Measurements from ENCODE around the gene SOX1. TPM values are rescaled to one million over a fixed set of nuclear protein-coding genes. Genes with fewer than 3 reads are reported as not detected.

SOX1 gene
- polyA plus RNA-seq, 3 donors: not detected

DNA sequence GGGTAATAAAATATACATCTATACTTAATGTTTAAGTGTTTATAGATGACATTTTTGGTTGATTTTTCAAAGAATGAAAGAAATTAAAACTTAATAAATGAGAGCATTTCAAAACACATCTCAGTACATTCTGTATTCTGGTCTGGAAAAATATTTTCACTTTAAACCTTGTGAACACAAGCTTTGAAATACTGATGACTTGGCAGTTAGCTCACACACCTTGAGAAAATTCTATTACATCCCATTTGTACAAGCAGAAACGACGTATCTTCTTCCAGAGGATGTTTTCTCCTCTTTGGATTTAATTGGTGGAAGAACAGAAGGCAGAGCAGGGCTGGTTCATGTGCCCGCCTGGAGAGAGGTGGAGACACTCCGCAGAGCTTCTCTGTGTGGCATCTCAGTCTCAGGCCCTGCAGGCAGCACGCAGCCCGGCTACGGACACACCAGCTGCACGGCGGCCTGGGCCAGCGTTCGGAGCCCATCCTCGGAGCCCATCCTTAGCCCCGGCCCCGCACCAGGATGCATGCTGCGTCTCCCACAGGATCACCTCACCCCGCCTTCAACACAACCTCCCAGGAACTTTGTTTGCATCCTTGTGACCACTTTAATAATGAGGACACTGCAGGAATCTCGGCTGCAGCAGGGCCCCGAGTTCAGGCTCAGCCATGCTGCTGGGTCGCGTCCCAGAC, 48.6 kb downstream of the SOX1 start:
- Mint-ChIP-seq H3K27me3 (ENCODE audit: low read depth in 3 of 3) (peaks cover 13 to 23% (median 19%) of the 10 kb centered on the region in 3 donors), H3K27ac (no peak overlapping the region), H3K4me1 (no peaks in the 10 kb centered on the region), H3K4me3 (no peak overlapping the region), H3K9me3 (peaks cover 0 to 5% (median 0%) of the 10 kb centered on the region in 7 donors), H3K36me3 (no peaks in the 10 kb centered on the region)
- Histone ChIP-seq H3K9me3 (replicated peaks in 1 of 2; ENCODE audit: control insufficient read depth in 1 of 2, insufficient read depth in 1 of 2, low read length in 2 of 2) (no peaks in the 10 kb centered on the region), H3K4me1 (ENCODE audit: control insufficient read depth in 1 of 2, insufficient read depth in 2 of 2, low read length in 2 of 2) (no peaks in the 10 kb centered on the region), H3K4me3 (replicated peaks in 1 of 3; ENCODE audit: low read depth in 2 of 3, low read length in 3 of 3) (no peak overlapping the region), H2AFZ (ENCODE audit: insufficient read depth, low read depth, low read length, poor library complexity, severe bottlenecking) (no peak overlapping the region), H3K9ac (ENCODE audit: insufficient read depth, low read length, poor library complexity, severe bottlenecking) (no peak overlapping the region), H3K4me2 (replicated peaks; ENCODE audit: extremely low read depth, low read length, poor library complexity, severe bottlenecking) (no peak overlapping the region), H3K79me2 (ENCODE audit: insufficient read depth, low read length) (no peaks in the 10 kb centered on the region), H3K36me3 (replicated peaks in 1 of 2; ENCODE audit: control insufficient read depth in 1 of 2, insufficient read depth in 2 of 2, low read length in 2 of 2) (no peaks in the 10 kb centered on the region), H4K20me1 (ENCODE audit: insufficient read depth, low read length) (no peaks in the 10 kb centered on the region), H3K27me3 (ENCODE audit: control insufficient read depth in 2 of 2, insufficient read depth in 2 of 2, low read length in 2 of 2) (peaks cover 0 to 2% of the 10 kb centered on the region in 2 donors), H3K27ac (ENCODE audit: low read depth in 1 of 2, low read length in 2 of 2) (no peak overlapping the region)
- TF ChIP-seq, protein P1, sequence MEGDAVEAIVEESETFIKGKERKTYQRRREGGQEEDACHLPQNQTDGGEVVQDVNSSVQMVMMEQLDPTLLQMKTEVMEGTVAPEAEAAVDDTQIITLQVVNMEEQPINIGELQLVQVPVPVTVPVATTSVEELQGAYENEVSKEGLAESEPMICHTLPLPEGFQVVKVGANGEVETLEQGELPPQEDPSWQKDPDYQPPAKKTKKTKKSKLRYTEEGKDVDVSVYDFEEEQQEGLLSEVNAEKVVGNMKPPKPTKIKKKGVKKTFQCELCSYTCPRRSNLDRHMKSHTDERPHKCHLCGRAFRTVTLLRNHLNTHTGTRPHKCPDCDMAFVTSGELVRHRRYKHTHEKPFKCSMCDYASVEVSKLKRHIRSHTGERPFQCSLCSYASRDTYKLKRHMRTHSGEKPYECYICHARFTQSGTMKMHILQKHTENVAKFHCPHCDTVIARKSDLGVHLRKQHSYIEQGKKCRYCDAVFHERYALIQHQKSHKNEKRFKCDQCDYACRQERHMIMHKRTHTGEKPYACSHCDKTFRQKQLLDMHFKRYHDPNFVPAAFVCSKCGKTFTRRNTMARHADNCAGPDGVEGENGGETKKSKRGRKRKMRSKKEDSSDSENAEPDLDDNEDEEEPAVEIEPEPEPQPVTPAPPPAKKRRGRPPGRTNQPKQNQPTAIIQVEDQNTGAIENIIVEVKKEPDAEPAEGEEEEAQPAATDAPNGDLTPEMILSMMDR (IDR thresholded peaks at IDR 0.05): no peak
- 86% methylated on average over 17 of the region's 20 CpGs for WGBS (ENCODE audit: insufficient coverage)
- DNase-seq: no peak
- intact Hi-C loops (cut with micrococcal nuclease): no loop called here

DNA sequence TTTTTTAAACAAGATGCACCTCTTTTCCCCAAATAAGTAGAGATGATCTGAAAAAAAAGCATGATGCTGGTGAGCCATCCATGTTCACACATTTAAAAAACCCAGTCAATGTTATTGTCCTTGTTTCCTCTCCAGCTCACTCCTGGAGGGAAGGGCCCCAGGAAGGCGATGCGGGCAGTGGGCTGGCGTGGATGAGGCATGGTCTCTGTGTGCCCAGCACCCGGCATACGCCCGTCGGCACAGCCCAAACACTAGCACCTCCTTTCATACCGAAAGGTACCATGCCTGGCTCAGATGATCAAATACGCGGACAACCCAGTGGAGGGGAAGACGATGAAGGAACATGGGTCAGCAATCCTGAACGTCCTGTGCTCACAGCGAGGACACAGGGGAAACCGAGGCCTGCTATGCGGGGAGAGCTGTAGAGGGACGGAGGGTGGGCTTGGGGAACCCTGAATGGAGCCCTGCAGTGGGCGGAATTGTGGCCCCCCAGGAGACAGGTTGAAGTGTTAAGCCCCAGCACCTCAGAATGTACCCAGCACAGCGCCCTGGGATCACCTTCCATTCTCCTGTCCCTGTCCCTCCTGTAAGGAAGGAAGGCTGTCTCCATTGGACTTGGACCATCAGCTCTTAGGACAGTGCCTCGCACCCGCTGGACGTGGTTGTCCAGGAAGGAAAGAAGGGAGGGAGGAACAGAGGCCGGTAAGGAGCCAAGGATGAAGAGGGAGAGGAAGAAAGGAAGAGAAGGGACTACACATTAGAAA, 49.4 kb downstream of the SOX1 start:
- no peak overlapping the region for H3K27ac ChIP-seq (ENCODE audit: low read depth in 1 of 2, low read length in 2 of 2)
- no peak for DNase-seq
- peaks cover 10 to 23% (median 19%) of the 10 kb centered on the region in 3 donors for H3K27me3 Mint-ChIP-seq (ENCODE audit: low read depth in 3 of 3)
- no peak overlapping the region for H3K9ac ChIP-seq (ENCODE audit: insufficient read depth, low read length, poor library complexity, severe bottlenecking)
- no peaks in the 10 kb centered on the region for H3K36me3 Mint-ChIP-seq
- no peak overlapping the region for H3K4me2 ChIP-seq (replicated peaks; ENCODE audit: extremely low read depth, low read length, poor library complexity, severe bottlenecking)
- peaks cover 0 to 5% (median 0%) of the 10 kb centered on the region in 7 donors for H3K9me3 Mint-ChIP-seq
- no peaks in the 10 kb centered on the region for H3K79me2 ChIP-seq (ENCODE audit: insufficient read depth, low read length)
- H2AFZ ChIP-seq (ENCODE audit: insufficient read depth, low read depth, low read length, poor library complexity, severe bottlenecking): no peak overlapping the region
- TF ChIP-seq, protein P1 (IDR thresholded peaks at IDR 0.05): no peak
- intact Hi-C loops (cut with micrococcal nuclease): no loop called here
- H3K4me1 ChIP-seq (ENCODE audit: control insufficient read depth in 1 of 2, insufficient read depth in 2 of 2, low read length in 2 of 2): no peaks in the 10 kb centered on the region
- H3K27me3 ChIP-seq (ENCODE audit: control insufficient read depth in 2 of 2, insufficient read depth in 2 of 2, low read length in 2 of 2): no peaks in the 10 kb centered on the region
- no peaks in the 10 kb centered on the region for H4K20me1 ChIP-seq (ENCODE audit: insufficient read depth, low read length)
- H3K4me3 Mint-ChIP-seq: no peak overlapping the region
- H3K9me3 ChIP-seq (replicated peaks in 1 of 2; ENCODE audit: control insufficient read depth in 1 of 2, insufficient read depth in 1 of 2, low read length in 2 of 2): no peaks in the 10 kb centered on the region
- H3K27ac Mint-ChIP-seq: no peak overlapping the region
- H3K4me1 Mint-ChIP-seq: no peaks in the 10 kb centered on the region
- no peaks in the 10 kb centered on the region for H3K36me3 ChIP-seq (replicated peaks in 1 of 2; ENCODE audit: control insufficient read depth in 1 of 2, insufficient read depth in 2 of 2, low read length in 2 of 2)
- H3K4me3 ChIP-seq (replicated peaks in 1 of 3; ENCODE audit: low read depth in 2 of 3, low read length in 3 of 3): no peak overlapping the region
- WGBS (ENCODE audit: insufficient coverage): 80% methylated on average over 9 of the region's 22 CpGs
